PC-3 (cell line): ENCODE measurements around the gene SMCO1.

Experiments
- EZH2 ChIP-seq: fragments of 300-600 bp; sonication (generic); IDR thresholded peaks from one replicate; pipeline ENCODE4 v1.6.1; 2017; ENCODE audit warnings: antibody characterized with exemption, mild to moderate bottlenecking, low read length; ENCODE audit not compliant: unreplicated experiment
- EZH2phosphoT487 ChIP-seq: fragments of 300-600 bp; sonication (generic); IDR thresholded peaks from 2 replicates; pipeline ENCODE4 v1.6.1; 2018; ENCODE audit warnings: mild to moderate bottlenecking, antibody characterized with exemption, low read length, borderline replicate concordance
- TF ChIP-seq, protein P1 (sequence below): fragments of 300-600 bp; sonication (generic); conservative IDR thresholded peaks from 2 replicates; pipeline ENCODE4 v1.5.1; 2017; ENCODE audit warnings: antibody characterized with exemption, low read depth, mild to moderate bottlenecking, low read length

DNA sequence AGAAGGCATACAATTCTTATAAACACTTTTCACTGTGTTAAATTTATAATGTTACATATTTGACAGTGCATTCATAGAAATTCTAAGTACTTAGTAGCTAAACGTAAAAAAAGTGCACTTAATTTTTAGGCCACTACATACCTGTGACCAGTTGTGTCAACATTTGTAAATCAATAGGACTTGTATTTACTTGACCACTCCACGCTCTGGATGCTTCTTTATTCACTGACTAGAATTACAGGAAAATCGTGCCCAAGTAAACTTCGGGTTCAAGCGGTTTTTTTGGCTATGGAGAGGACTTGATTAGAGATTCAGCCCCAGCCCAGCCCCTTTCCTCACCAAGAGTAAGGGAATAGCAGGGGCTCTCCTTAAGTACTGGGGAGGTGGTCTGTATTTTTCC lies 31.4 kb upstream of the SMCO1 start:
- TF ChIP-seq, protein P1, sequence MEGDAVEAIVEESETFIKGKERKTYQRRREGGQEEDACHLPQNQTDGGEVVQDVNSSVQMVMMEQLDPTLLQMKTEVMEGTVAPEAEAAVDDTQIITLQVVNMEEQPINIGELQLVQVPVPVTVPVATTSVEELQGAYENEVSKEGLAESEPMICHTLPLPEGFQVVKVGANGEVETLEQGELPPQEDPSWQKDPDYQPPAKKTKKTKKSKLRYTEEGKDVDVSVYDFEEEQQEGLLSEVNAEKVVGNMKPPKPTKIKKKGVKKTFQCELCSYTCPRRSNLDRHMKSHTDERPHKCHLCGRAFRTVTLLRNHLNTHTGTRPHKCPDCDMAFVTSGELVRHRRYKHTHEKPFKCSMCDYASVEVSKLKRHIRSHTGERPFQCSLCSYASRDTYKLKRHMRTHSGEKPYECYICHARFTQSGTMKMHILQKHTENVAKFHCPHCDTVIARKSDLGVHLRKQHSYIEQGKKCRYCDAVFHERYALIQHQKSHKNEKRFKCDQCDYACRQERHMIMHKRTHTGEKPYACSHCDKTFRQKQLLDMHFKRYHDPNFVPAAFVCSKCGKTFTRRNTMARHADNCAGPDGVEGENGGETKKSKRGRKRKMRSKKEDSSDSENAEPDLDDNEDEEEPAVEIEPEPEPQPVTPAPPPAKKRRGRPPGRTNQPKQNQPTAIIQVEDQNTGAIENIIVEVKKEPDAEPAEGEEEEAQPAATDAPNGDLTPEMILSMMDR: no peak
- TF ChIP-seq EZH2phosphoT487 (no peak), EZH2 (no peak)
